Measurements from ENCODE around the gene TNFRSF8.

TNFRSF8 gene

GRCh38 chr1:12144236-12144635, 81.1 kb downstream of the TNFRSF8 start:
- no peak for DNase-seq

- DNase-seq, result no peak
These were observed 81.9 kb downstream of the TNFRSF8 start for GRCh38 chr1:12144969-12145368.

DNA sequence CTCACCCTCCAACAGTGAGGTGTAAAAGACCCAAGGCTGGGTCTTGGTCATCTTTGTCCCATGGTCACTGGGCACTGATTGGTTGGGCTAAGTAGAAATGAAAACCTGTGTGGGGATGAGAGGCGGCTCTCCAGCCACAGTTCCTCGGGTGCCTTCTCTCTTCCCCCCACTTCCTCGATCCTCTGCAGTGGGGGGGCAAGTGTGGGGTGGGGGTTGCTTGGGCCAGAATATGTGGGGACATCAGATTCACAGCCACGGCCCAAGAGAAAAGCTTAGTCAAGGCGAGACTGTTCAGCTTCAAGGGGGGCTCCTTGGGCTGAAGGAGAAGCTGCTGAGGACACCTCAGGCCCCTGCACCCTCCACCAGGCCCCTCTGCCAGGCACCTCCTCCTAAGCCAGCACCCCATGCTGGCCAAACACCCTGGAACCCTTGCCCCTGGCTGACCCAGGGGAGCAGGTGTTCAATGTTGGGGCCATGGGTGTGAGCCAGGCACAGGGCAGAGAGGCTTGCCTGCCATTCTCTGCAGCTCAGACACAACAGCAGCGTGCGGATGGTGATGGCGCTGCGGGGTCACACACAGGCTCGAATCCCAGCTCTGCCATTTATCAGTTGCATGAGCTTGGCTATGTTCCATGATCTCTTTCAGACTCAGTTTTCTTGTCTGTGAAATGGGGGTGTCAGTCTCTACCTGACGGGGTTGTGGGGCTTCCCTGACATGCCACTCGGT, 82.7 kb downstream of the TNFRSF8 start:
- DNase-seq, result no peak

DNA sequence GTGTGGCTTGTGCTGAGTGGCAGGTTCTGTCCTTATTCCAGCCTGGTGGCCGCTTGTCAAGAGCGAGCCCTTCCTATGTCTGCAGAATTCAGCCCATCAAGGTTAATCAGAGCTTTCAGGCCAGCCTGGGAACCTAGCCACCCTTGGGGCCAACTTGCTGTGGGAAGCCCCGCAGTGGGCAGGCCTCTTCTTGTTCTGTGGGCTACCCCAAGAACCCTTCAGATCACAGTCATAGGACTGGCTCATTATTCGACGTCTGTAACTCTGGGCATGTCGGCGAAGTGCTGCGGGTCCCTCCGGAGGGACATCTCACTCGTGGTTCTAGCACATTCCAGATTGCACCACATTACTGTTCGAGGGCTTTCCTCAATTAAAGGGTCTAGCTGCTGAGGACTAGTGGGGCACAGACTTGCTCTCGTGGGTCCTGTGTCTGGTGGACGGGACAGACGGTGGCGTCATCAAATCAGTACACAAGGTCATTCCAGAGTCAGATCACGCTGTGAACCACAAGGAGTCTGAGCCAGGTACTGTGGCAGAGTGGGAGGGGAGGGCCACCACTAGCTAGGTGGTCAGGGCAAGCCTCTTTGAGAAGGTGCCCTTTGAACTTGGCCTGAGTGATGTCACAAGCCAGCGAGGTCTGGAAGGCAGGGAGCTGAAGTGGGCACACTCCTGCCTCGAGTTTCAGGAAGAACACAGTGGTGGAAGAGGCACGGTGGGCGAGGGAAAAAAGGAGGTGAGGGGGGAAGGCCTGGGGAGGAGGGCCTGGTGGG, 83.4 kb downstream of the TNFRSF8 start:
- no peak for DNase-seq

GRCh38 chr1:12147201-12147701, 84.1 kb downstream of the TNFRSF8 start:
- DNase-seq, result no peak

DNA sequence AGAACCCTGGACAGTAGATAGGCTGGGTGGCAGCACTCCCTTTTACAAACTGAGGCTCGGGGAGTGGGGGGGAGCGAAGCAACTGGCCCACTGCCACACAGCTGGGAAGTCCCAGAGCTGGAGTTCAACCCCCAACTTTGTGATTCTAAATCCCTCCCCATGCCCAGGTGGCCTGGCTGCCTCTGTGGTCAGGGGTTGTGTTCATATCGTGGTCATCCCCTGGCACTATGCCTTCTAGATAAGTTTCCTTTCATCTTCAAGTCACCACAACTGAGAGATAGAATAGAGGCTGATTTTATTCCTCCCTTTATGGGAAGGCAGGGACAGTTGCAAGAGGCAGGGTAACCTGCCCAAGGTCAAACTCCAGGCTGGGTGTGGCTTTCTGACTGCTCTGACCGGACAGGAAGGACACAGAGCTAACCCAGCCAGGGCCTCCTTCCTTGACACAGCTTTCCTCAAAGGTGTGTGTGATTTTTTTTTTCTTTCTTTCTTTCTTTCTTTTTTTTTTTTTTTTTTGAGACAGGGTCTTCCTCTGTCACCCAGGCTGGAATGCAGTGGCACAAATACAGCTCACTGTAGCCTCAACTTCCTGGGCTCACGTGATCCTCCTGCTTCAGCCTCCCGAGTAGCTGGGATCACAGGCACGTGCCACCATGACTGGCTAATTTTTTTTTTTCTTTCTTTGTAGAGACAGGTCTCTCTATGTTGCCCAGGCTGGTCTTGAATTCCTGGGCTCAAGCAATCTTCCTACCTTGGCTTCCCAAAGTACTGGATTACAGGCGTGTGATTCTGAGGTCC, 85.3 kb downstream of the TNFRSF8 start:
- DNase-seq, result no peak

DNA sequence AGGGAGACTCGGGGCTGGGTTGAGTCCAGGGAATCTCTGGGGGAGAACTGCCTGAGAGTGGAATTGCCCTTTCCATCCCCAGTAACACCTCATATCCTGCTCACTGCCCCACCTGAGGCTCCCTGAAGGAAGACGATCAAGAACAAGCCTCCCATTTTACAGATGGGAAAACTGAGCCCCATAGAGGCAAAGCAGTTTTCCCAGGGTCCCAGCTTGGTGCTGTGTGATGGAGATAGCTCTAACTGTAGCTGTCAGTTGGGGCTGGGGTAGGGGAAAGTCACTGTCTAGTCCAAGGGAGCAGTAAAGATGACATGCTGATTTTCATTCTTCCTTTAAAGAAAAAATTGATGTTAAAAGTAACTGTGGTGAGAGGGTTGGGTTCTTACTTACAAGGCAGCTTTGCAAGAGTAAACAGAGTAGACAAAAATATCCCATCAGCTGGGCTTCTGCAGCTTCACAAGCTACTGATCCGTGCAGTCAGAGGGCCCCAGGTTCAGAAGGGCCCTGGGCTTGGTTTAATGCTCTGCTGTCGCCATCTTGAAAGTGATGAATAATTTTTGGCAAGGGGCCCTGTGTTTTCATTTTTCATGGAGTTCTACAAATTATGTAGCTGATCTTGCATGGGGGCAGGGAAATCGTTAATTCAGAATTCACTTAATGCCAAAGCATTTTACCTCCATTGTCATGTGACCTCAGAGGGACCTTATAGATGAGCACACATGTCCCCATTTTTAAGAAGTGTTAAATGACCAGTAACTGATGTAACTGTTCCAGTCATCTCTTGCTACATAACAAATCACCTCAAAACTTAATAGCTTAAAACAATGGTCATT, 86.1 kb downstream of the TNFRSF8 start:
- no peak for DNase-seq

- DNase-seq, result no peak
These were observed 86.7 kb downstream of the TNFRSF8 start for GRCh38 chr1:12149791-12150175.

- DNase-seq, result no peak
These were observed 87.5 kb downstream of the TNFRSF8 start for GRCh38 chr1:12150456-12151200.

- no peak for DNase-seq
These were observed 88.4 kb downstream of the TNFRSF8 start for GRCh38 chr1:12151465-12151864.

- no peak for DNase-seq
These were observed 89.2 kb downstream of the TNFRSF8 start for GRCh38 chr1:12152113-12152891.

DNA sequence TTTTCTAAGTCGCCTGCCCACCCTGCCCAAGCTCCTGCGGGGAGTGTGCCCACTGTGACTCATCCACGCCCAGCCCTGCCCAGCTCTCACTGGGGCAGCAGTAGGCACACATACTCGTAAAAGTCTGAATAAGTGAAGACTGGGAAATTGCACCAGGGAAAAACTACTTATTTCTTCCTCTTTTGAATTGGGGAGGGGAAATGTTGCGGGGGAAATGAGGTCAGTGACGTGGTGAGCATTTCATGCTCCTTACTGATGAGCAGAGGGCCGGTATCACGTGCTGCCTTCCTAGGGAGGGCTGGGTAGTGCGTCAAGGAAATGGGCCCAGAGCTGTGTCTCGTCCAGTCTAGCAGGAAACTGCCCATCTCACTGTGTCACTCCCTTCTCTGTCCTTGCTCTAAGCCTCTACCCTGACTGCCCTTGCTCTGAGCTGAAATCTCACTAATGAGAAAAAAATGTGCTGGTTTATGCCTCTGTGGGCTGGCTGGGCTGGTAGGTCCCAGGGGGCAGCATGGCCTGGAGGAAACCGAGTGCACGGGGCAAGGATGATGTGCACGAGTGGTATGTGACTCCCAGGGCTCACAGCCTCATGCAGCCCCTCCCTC, 90.2 kb downstream of the TNFRSF8 start:
- no peak for DNase-seq

DNA sequence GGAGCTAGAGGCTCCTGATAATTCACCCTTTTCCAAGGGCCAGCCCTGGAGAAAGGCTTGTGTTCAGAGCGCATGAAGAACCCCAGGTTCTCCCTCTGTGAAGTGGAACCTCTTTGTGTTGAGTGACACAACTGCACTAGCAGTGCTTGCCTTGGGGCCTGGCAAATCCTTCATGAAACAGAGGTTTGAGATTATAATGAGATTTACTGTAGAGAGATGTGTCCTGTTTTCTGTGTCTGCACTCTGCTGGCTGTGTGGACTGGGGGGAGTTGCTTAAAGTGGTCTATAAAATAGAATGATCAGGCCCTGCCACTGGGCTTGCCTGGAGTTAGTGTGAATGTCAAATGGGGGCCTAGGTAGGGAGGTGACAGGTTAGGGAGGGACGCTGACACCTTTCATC, 92.2 kb downstream of the TNFRSF8 start:
- no peak for DNase-seq

DNA sequence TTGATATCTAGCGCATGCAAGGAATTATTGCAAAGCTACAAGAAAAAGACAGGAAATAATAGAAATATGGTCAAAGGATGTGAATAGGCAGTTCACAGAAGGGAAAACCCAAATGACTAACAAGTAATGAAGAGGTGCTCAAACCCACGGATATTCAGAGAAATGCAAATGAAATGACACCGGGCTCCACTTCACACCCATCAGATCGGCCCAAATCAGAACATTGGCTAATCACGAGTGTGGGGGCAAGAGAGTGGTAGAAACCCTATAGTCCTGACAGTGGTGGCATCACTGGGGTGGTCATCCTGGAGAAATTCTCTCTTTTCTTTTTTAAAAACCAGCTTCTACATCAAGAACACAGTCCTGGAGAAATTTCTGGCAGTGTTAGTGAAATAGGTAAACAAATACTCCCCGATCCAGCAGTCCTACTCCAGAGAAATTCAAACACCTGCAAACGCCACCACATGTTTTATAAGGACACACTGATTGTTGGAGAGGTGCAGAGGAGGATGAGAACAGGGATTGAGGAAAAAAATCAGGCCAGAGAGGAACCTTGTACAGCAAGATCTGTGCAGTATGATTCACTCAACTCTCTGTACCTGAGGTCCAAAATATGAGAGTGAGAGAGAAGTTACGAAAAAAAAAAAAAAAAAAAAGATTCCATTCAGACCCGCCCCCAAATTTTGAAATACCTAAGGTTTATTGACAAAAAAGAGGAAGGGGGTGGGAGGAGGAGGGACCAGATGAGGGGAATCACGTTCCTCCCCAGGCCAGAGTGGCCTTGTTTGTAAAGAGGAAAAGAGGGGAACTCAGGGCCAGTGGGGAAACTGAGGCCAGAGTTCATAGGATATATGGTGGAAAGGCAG, 94.5 kb downstream of the TNFRSF8 start:
- no peak for DNase-seq

GRCh38 chr1:12158357-12159092, 95.4 kb downstream of the TNFRSF8 start:
- no peak for DNase-seq

GRCh38 chr1:12159816-12160215, 96.7 kb downstream of the TNFRSF8 start:
- DNase-seq, result peak; percentile 48

DNA sequence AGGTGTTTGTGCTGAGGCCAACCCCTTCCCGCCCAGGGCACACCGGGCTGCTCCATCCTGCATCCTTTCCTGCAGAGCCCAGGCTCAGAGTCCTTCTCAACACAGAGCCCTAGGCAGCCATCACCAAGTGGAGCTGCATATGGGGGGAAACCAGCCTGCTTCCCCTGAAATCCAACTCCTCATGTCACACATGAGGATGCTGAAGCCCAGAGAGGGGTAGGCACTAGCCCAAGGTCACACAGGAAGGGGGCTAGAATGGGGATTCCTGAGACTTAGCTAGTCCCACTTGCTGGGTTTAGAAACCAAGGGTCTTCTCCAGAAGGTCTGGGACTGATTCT, 98.2 kb downstream of the TNFRSF8 start:
- DNase-seq, result no peak

DNA sequence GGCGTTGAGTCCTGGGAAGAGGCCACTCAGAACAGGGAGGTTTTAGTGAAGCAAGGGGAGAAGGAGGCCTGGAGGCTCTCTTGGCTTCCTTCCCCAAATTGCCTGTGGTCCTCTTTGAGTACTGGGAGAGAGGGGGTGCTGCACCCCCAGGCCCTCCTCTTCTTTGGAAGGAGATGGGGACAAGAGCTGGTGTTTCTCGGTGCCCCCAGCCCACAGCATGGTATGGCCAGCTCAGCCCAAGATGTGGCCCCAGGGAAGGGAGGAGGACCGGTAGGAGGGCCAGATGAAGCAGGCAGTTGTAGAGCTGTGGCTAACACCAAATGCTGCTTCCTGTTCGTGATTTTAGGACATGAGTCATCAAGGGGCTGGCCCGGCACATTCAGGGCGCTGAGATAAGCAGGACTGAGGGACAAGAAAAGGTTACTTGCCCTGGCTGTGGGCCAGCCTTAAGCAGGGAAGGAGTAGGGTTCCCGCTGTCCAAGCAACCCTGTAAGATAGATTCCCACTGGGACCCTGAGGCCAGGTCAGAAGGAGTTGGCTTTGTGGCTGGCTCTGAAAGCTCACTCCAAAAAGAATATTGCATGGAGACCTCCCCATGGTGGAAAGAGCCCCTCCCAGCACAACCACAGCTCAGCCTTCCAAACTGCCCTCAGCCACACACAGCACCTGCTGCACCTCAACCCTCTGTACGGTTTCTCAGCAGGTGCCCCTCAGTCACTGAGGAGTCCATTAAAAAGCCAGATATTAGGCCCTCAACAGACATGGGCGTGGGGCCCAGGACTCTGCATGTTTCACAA, 98.8 kb downstream of the TNFRSF8 start:
- DNase-seq, result peak; percentile 63

Measured in T-helper 9 cell (primary cell).